PC-3 (cell line): ENCODE data around the gene PRDM8.

ENCODE experiments used
- EZH2 ChIP-seq: fragments of 300-600 bp; sonication (generic); IDR thresholded peaks from one replicate; pipeline ENCODE4 v1.6.1; 2017; ENCODE audit warnings: antibody characterized with exemption, mild to moderate bottlenecking, low read length; ENCODE audit not compliant: unreplicated experiment
- EZH2phosphoT487 ChIP-seq: fragments of 300-600 bp; sonication (generic); IDR thresholded peaks from 2 replicates; pipeline ENCODE4 v1.6.1; 2018; ENCODE audit warnings: mild to moderate bottlenecking, antibody characterized with exemption, low read length, borderline replicate concordance
- TF ChIP-seq, protein P1 (sequence below): fragments of 300-600 bp; sonication (generic); conservative IDR thresholded peaks from 2 replicates; pipeline ENCODE4 v1.5.1; 2017; ENCODE audit warnings: antibody characterized with exemption, low read depth, mild to moderate bottlenecking, low read length

DNA sequence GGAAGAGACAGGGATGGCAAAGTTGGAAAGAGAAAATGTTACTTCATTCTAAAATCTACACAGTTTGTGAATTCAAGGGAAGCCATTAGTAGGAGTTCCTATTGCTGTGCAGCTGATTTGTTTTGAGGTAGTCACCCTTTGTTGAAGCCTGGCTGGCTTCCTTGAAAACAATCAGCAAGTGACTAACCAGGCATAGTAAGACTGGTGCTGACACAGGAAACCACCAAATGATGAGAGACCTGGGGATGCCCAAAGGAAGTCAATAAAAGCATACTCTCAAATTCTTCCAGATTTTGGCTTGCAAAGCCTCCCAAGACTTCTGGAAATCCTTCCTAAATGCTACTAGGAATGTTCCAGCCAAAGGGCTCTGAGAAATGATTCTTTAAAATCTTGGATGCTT, 23.9 kb upstream of the PRDM8 start:
- TF ChIP-seq EZH2phosphoT487, result no peak
- TF ChIP-seq, protein P1, sequence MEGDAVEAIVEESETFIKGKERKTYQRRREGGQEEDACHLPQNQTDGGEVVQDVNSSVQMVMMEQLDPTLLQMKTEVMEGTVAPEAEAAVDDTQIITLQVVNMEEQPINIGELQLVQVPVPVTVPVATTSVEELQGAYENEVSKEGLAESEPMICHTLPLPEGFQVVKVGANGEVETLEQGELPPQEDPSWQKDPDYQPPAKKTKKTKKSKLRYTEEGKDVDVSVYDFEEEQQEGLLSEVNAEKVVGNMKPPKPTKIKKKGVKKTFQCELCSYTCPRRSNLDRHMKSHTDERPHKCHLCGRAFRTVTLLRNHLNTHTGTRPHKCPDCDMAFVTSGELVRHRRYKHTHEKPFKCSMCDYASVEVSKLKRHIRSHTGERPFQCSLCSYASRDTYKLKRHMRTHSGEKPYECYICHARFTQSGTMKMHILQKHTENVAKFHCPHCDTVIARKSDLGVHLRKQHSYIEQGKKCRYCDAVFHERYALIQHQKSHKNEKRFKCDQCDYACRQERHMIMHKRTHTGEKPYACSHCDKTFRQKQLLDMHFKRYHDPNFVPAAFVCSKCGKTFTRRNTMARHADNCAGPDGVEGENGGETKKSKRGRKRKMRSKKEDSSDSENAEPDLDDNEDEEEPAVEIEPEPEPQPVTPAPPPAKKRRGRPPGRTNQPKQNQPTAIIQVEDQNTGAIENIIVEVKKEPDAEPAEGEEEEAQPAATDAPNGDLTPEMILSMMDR, result no peak
- no peak for TF ChIP-seq EZH2
